ENCODE measurements around the gene KLHL21.

KLHL21 gene

GRCh38 chr1:6574025-6574620 is 28.5 kb downstream of the KLHL21 start:
- TF ChIP-seq TAF1 (IDR thresholded peaks at IDR 0.05; ENCODE audit: low read depth) (no peak), ZBTB7A (IDR thresholded peaks at IDR 0.05; ENCODE audit: low read depth) (no peak), REST (IDR thresholded peaks at IDR 0.05; ENCODE audit: low read depth) (no peak), TEAD4 (IDR thresholded peaks at IDR 0.05) (no peak), EGR1 (IDR thresholded peaks at IDR 0.05) (no peak), NFIC (IDR thresholded peaks at IDR 0.05) (no peak)

- TF ChIP-seq CREB1 (IDR thresholded peaks at IDR 0.05; ENCODE audit: low read depth) (no peak), MAX (IDR thresholded peaks at IDR 0.05) (no peak), FOXM1 (IDR thresholded peaks at IDR 0.05; ENCODE audit: borderline replicate concordance, low read depth) (no peak), TEAD4 (IDR thresholded peaks at IDR 0.05) (no peak), USF1 (IDR thresholded peaks at IDR 0.05) (no peak), TCF12 (IDR thresholded peaks at IDR 0.05; ENCODE audit: low read depth) (no peak), CEBPB (IDR thresholded peaks at IDR 0.05) (no peak), REST (IDR thresholded peaks at IDR 0.05; ENCODE audit: low read depth) (no peak), EP300 (IDR thresholded peaks at IDR 0.05; ENCODE audit: borderline replicate concordance) (no peak), YY1 (IDR thresholded peaks at IDR 0.05; ENCODE audit: low read depth) (no peak), EGR1 (IDR thresholded peaks at IDR 0.05) (no peak), RAD21 (IDR thresholded peaks at IDR 0.05; ENCODE audit: low read depth) (no peak), TAF1 (IDR thresholded peaks at IDR 0.05; ENCODE audit: low read depth) (no peak), ZBTB7A (IDR thresholded peaks at IDR 0.05; ENCODE audit: low read depth) (no peak), NFIC (IDR thresholded peaks at IDR 0.05) (no peak)
Observed at GRCh38 chr1:6572653-6573383, 29.9 kb downstream of the KLHL21 start.

- TF ChIP-seq NFIC (IDR thresholded peaks at IDR 0.05) (no peak), TCF12 (IDR thresholded peaks at IDR 0.05; ENCODE audit: low read depth) (no peak), EGR1 (IDR thresholded peaks at IDR 0.05) (no peak), USF1 (IDR thresholded peaks at IDR 0.05) (no peak), CEBPB (IDR thresholded peaks at IDR 0.05) (no peak), TAF1 (IDR thresholded peaks at IDR 0.05; ENCODE audit: low read depth) (no peak), REST (IDR thresholded peaks at IDR 0.05; ENCODE audit: low read depth) (no peak), YY1 (IDR thresholded peaks at IDR 0.05; ENCODE audit: low read depth) (no peak), EP300 (IDR thresholded peaks at IDR 0.05; ENCODE audit: borderline replicate concordance) (no peak), CREB1 (IDR thresholded peaks at IDR 0.05; ENCODE audit: low read depth) (no peak), MAX (IDR thresholded peaks at IDR 0.05) (no peak), RAD21 (IDR thresholded peaks at IDR 0.05; ENCODE audit: low read depth) (no peak), ZBTB7A (IDR thresholded peaks at IDR 0.05; ENCODE audit: low read depth) (no peak), FOXM1 (IDR thresholded peaks at IDR 0.05; ENCODE audit: borderline replicate concordance, low read depth) (no peak)
Observed at GRCh38 chr1:6570987-6571386, 31.7 kb downstream of the KLHL21 start.

- TF ChIP-seq EP300 (IDR thresholded peaks at IDR 0.05; ENCODE audit: borderline replicate concordance), result no peak
- TF ChIP-seq TEAD4 (IDR thresholded peaks at IDR 0.05), result no peak
- no peak for TF ChIP-seq CEBPB (IDR thresholded peaks at IDR 0.05)
- no peak for TF ChIP-seq CREB1 (IDR thresholded peaks at IDR 0.05; ENCODE audit: low read depth)
- no peak for TF ChIP-seq TCF12 (IDR thresholded peaks at IDR 0.05; ENCODE audit: low read depth)
- TF ChIP-seq EGR1 (IDR thresholded peaks at IDR 0.05), result no peak
Observed at GRCh38 chr1:6570100-6570499, 32.6 kb downstream of the KLHL21 start.
